Neural progenitor cell (in vitro differentiated cells): ENCODE data around the gene FBXL13. TPM values are rescaled to one million over a fixed set of nuclear protein-coding genes. Genes with fewer than 3 reads are reported as not detected.

Experiments
- DNase-seq: peaks from one replicate; pipeline ENCODE4 v3.0.0-alpha.2; 2016; ENCODE audit warnings: low spot score
- H2AFZ ChIP-seq: fragments of 200-600 bp; sonication (generic); replicated peaks from 2 replicates; pipeline ENCODE4 v1.6.1; 2016; ENCODE audit warnings: antibody characterized with exemption
- H3F3A ChIP-seq: fragments of 200-600 bp; sonication (generic); 2 replicates; pipeline ENCODE4 v1.6.1; 2016; ENCODE audit warnings: antibody characterized with exemption, low read depth
- H3K27ac ChIP-seq: fragments of 200-600 bp; sonication (generic); 2 replicates; pipeline ENCODE4 v1.5.1; 2016; ENCODE audit warnings: mild to moderate bottlenecking
- H3K27me3 ChIP-seq: fragments of 200-600 bp; sonication (generic); 2 replicates; pipeline ENCODE4 v1.6.1; 2016; ENCODE audit warnings: mild to moderate bottlenecking, moderate library complexity
- H3K36me3 ChIP-seq: fragments of 200-600 bp; sonication (generic); 2 replicates; pipeline ENCODE4 v1.5.1; 2016
- H3K4me1 ChIP-seq: fragments of 200-600 bp; sonication (generic); 2 replicates; pipeline ENCODE4 v1.6.1; 2016; ENCODE audit warnings: mixed run types
- H3K4me2 ChIP-seq: fragments of 200-600 bp; sonication (generic); 2 replicates; pipeline ENCODE4 v1.6.1; 2016
- H3K4me3 ChIP-seq: fragments of 200-600 bp; sonication (generic); 2 replicates; pipeline ENCODE4 v1.5.1; 2016
- H3K79me2 ChIP-seq: fragments of 200-600 bp; sonication (generic); 2 replicates; pipeline ENCODE4 v1.6.1; 2016; ENCODE audit warnings: low read depth
- H3K9ac ChIP-seq: fragments of 200-600 bp; sonication (generic); 2 replicates; pipeline ENCODE4 v1.6.1; 2016
- H3K9me3 ChIP-seq: fragments of 200-600 bp; sonication (generic); 2 replicates; pipeline ENCODE4 v1.5.1; 2016; ENCODE audit warnings: low read depth
- H4K20me1 ChIP-seq: fragments of 200-600 bp; sonication (generic); 2 replicates; pipeline ENCODE4 v1.6.1; 2016; ENCODE audit warnings: low read depth
- H3K27ac Mint-ChIP-seq: 3 replicates; pipeline ENCODE4 v1.8.0; 2021; ENCODE audit warnings: mixed read lengths
- H3K27me3 Mint-ChIP-seq: 2 replicates; pipeline ENCODE4 v1.8.0; 2022; ENCODE audit warnings: low read depth, mild to moderate bottlenecking, inconsistent platforms, moderate library complexity, mixed read lengths; ENCODE audit not compliant: insufficient read depth
- H3K36me3 Mint-ChIP-seq: 3 replicates; pipeline ENCODE4 v1.8.0; 2021; ENCODE audit warnings: mixed read lengths
- H3K4me1 Mint-ChIP-seq: 3 replicates; pipeline ENCODE4 v1.8.0; 2021; ENCODE audit warnings: mixed read lengths
- H3K4me3 Mint-ChIP-seq: 3 replicates; pipeline ENCODE4 v1.8.0; 2021; ENCODE audit warnings: mild to moderate bottlenecking, moderate library complexity, mixed read lengths
- H3K9me3 Mint-ChIP-seq: 3 replicates; pipeline ENCODE4 v1.8.0; 2020; ENCODE audit warnings: mixed read lengths
- EZH2 ChIP-seq: fragments of 200-600 bp; sonication (generic); IDR thresholded peaks from 2 replicates; pipeline ENCODE4 v1.6.1; 2017; ENCODE audit warnings: antibody characterized with exemption, mild to moderate bottlenecking, moderate library complexity
- EZH2phosphoT487 ChIP-seq: fragments of 200-600 bp; sonication (generic); IDR thresholded peaks from 2 replicates; pipeline ENCODE4 v1.6.1; 2017; ENCODE audit warnings: antibody characterized with exemption
- total RNA-seq: library from RNA; depleted of rRNA; stranded (reverse); fragments of >200 nt; gene quantifications from 2 replicates; pipeline ENCODE4 v1.2.3, GENCODE V29; 2015; ENCODE audit warnings: low replicate concordance
- TF ChIP-seq, protein P1 (sequence below): fragments of 200-600 bp; sonication (generic); IDR thresholded peaks from 2 replicates; pipeline ENCODE4 v1.5.1; 2017; ENCODE audit warnings: antibody characterized with exemption, mild to moderate bottlenecking

The FBXL13 gene
- total RNA-seq, 1 donor from 2014 or later, result 8.2 TPM

DNA sequence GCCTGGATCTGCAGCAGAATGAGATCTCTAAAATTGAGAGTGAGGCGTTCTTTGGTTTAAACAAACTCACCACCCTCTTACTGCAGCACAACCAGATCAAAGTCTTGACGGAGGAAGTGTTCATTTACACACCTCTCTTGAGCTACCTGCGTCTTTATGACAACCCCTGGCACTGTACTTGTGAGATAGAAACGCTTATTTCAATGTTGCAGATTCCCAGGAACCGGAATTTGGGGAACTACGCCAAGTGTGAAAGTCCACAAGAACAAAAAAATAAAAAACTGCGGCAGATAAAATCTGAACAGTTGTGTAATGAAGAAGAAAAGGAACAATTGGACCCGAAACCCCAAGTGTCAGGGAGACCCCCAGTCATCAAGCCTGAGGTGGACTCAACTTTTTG, 140.4 kb downstream of the FBXL13 start:
- Histone ChIP-seq H2AFZ (peak overlapping the region; percentile 54), H3K4me1 (peaks cover 32% of the 10 kb centered on the region), H3K79me2 (no peaks in the 10 kb centered on the region), H4K20me1 (no peaks in the 10 kb centered on the region), H3K36me3 (no peaks in the 10 kb centered on the region), H3K27me3 (no peaks in the 10 kb centered on the region), H3F3A (peaks cover 38% of the 10 kb centered on the region), H3K9me3 (no peaks in the 10 kb centered on the region), H3K27ac (peak overlapping the region; percentile 97), H3K4me3 (peak overlapping the region; percentile 2), H3K4me2 (peak overlapping the region; percentile 46), H3K9ac (no peak overlapping the region)
- Mint-ChIP-seq H3K27me3 (no peaks in the 10 kb centered on the region), H3K4me1 (peaks cover 22% of the 10 kb centered on the region), H3K4me3 (no peak overlapping the region), H3K36me3 (peaks cover 2% of the 10 kb centered on the region), H3K9me3 (no peaks in the 10 kb centered on the region), H3K27ac (no peak overlapping the region)
- TF ChIP-seq EZH2, result no peak
- TF ChIP-seq, protein P1, sequence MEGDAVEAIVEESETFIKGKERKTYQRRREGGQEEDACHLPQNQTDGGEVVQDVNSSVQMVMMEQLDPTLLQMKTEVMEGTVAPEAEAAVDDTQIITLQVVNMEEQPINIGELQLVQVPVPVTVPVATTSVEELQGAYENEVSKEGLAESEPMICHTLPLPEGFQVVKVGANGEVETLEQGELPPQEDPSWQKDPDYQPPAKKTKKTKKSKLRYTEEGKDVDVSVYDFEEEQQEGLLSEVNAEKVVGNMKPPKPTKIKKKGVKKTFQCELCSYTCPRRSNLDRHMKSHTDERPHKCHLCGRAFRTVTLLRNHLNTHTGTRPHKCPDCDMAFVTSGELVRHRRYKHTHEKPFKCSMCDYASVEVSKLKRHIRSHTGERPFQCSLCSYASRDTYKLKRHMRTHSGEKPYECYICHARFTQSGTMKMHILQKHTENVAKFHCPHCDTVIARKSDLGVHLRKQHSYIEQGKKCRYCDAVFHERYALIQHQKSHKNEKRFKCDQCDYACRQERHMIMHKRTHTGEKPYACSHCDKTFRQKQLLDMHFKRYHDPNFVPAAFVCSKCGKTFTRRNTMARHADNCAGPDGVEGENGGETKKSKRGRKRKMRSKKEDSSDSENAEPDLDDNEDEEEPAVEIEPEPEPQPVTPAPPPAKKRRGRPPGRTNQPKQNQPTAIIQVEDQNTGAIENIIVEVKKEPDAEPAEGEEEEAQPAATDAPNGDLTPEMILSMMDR, result no peak
- TF ChIP-seq EZH2phosphoT487, result no peak
- peak; percentile 13 for DNase-seq

DNA sequence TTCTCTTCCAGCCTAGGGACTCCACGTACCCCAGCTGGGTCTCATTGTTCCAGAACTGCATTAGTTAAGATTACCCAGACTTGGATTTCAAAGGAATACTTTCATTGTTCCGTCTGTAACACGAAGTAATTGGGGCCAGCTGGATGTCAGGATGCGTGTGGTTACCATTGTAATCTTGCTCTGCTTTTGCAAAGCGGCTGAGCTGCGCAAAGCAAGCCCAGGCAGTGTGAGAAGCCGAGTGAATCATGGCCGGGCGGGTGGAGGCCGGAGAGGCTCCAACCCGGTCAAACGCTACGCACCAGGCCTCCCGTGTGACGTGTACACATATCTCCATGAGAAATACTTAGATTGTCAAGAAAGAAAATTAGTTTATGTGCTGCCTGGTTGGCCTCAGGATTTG, 140.8 kb downstream of the FBXL13 start:
- peak; percentile 94 for DNase-seq
- peak overlapping the region; percentile 71 for H3K4me3 Mint-ChIP-seq

DNA sequence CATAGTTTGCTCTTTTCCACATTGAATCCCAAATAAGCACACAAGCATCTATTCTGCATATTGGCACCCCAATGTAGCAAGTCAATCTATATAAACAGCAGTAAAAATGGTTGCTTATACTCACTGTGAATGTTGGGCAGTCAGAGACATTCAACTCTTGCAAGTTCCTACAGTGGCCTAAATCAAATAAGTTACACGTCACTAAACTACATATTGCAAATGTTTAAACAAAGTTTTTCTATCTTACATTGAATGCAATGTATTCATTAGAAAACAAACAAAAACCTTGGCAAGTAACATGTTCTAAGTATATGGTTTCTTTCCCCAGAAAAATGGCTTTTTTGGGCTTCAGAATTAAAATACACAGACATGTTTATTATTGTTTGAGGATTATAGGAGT, 142.8 kb downstream of the FBXL13 start:
- Mint-ChIP-seq H3K4me1 (peaks cover 32% of the 10 kb centered on the region), H3K27me3 (peaks cover 2% of the 10 kb centered on the region), H3K36me3 (peaks cover 2% of the 10 kb centered on the region)

More for the DNA sequence above, 140.8 kb downstream of the FBXL13 start:
- Histone ChIP-seq H3K9ac (no peak overlapping the region), H3K9me3 (no peaks in the 10 kb centered on the region), H3K4me2 (peak overlapping the region; percentile 47), H3F3A (peaks cover 38% of the 10 kb centered on the region), H3K36me3 (no peaks in the 10 kb centered on the region), H2AFZ (peak overlapping the region; percentile 54), H3K4me3 (peak overlapping the region; percentile 2), H3K27ac (peak overlapping the region; percentile 97), H3K79me2 (no peaks in the 10 kb centered on the region), H4K20me1 (no peaks in the 10 kb centered on the region), H3K27me3 (no peaks in the 10 kb centered on the region), H3K4me1 (peaks cover 32% of the 10 kb centered on the region)
- no peaks in the 10 kb centered on the region for H3K9me3 Mint-ChIP-seq
- H3K36me3 Mint-ChIP-seq, result peaks cover 2% of the 10 kb centered on the region
- H3K4me1 Mint-ChIP-seq, result peaks cover 22% of the 10 kb centered on the region
- peak overlapping the region; percentile 67 for H3K27ac Mint-ChIP-seq
- TF ChIP-seq EZH2phosphoT487, result no peak
- no peak for TF ChIP-seq EZH2
- TF ChIP-seq, protein P1, result no peak
- H3K27me3 Mint-ChIP-seq, result no peaks in the 10 kb centered on the region

More for the DNA sequence above, 142.8 kb downstream of the FBXL13 start:
- H2AFZ ChIP-seq, result no peak overlapping the region
- H3K4me2 ChIP-seq, result no peak overlapping the region
- no peaks in the 10 kb centered on the region for H3K9me3 Mint-ChIP-seq
- H3F3A ChIP-seq, result peaks cover 38% of the 10 kb centered on the region
- H3K27me3 ChIP-seq, result no peaks in the 10 kb centered on the region
- H3K9me3 ChIP-seq, result no peaks in the 10 kb centered on the region
- no peak overlapping the region for H3K27ac ChIP-seq
- no peak for DNase-seq
- peaks cover 46% of the 10 kb centered on the region for H3K4me1 ChIP-seq
- no peak overlapping the region for H3K9ac ChIP-seq
- H4K20me1 ChIP-seq, result no peaks in the 10 kb centered on the region
- H3K4me3 ChIP-seq, result no peak overlapping the region
- H3K4me3 Mint-ChIP-seq, result no peak overlapping the region
- H3K36me3 ChIP-seq, result no peaks in the 10 kb centered on the region
- no peaks in the 10 kb centered on the region for H3K79me2 ChIP-seq
- no peak overlapping the region for H3K27ac Mint-ChIP-seq
- TF ChIP-seq, protein P1, result no peak
- TF ChIP-seq EZH2phosphoT487, result no peak
- no peak for TF ChIP-seq EZH2
